C4-2B (cell line): ENCODE results near the gene HOXD8.

Experiments
- H3K27ac ChIP-seq: fragments of 450-650 bp; 2 replicates; pipeline ENCODE4 v1.5.1; 2017
- CTCF ChIP-seq: fragments of 450-650 bp; conservative IDR thresholded peaks from 2 replicates; pipeline ENCODE4 v1.5.1; 2017; ENCODE audit warnings: mild to moderate bottlenecking
- ZFX ChIP-seq: fragments of 450-650 bp; IDR thresholded peaks from 2 replicates; pipeline ENCODE4 v1.6.1; 2017

HOXD8 gene

DNA sequence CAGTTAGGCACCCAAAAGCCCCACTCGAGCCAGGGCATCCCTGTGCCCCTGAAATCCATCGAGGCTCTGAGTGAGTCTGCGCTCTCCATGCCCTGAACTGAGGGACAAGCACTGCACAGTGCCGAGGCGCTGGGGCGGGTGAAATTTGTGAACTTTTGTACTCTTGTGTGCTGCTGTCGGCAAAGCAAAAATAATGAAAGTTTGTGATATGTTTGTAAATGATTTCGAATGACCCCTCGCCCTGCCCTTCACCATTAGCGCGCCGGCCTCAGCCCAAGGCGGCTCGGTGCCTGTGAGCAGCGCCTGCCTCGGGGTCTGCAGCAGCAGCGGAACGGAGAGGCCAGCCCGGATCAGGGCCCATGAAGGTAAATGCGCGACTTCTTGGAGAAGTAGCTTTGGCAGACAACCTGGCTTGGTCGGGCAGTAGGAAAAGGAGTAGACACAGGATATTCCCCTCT lies 20.0 kb downstream of the HOXD8 start:
- H3K27ac ChIP-seq: no peak overlapping the region
- TF ChIP-seq CTCF: no peak
- no peak for TF ChIP-seq ZFX

DNA sequence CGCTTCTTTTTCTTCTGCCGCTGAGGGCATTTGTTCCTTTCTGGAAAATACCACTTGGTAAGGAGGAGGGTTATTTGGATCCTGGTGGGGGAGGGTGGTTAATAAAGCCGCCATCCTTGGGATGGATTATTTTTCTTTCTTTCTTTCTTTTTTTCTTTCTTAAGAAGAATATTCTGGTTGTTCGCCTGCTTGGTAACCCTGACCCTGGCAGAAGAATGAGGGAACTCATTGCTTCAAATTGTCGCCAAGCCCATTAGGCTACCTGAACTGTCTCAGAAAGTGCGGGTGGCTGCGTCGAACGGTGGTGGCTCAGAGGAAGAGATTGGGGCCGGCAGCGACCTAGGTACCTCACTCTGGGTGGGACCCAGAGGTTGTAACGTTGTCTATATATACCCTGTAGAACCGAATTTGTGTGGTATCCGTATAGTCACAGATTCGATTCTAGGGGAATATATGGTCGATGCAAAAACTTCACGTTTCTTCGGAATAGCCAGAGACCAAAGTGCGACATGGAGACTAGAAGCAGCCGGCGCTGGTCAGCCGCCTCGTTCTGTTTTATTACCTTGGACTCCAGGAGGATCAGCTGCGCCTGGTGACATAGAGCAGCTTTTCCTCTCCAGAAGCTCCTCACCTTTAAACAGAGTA lies 20.6 kb downstream of the HOXD8 start:
- TF ChIP-seq CTCF: no peak
- no peak for TF ChIP-seq ZFX

DNA sequence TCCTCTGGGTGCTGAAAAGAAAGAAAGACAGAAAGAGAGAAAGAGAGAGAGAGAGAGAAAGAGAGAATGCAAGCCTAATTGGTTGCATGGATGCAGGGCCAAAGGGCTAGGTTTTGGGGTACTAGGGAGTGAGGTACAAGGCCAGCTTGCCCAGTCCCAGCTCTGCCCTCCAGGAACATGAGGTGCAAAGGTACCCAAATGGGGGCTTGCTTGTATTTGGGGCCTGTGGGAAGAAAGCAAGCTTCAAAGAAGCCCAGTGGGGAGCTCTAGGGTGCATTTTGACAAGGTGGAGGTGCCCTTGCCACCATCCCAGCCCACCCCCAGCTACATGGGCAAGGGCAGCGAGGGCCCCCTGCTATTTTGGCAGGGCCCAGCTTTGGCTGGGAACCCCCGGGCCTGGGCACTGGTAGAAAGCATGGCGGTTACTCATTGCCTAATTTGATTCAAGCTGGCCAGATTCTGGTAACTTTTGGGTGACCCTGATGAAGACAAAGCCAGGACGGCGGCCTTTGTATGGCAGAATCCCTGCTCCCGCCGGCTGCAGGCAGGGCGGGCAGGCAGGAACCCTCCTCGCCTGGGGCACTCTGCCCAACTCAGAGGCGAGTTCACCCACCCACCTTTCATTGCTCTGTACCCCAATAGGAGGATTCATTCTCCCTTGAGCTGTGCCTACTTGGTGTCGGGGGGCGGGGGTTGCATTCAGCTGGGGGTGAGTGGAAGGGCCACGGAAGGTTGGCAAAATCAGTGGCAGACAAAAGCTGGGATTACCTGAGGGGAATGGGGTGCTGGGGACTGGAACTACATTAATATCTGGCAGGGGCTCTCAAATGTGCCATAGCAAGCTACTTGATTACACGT lies 21.3 kb downstream of the HOXD8 start:
- H3K27ac ChIP-seq: no peak overlapping the region
- TF ChIP-seq ZFX (no peak), CTCF (no peak)

More for the DNA sequence above, 20.6 kb downstream of the HOXD8 start:
- H3K27ac ChIP-seq: no peak overlapping the region

GRCh38 chr2:176151442-176152287 lies 22.2 kb downstream of the HOXD8 start, which contains the start of gene HOXD4:
Gene HOXD4, plus strand, starts transcription at chr2:176151550. Its CDS starts 84 bp downstream, at chr2:176151634.
- no peak for TF ChIP-seq CTCF
- TF ChIP-seq ZFX: no peak
- no peak within 1 kb of the TSS for H3K27ac ChIP-seq

- H3K27ac ChIP-seq: no peak overlapping the region
- TF ChIP-seq ZFX (no peak), CTCF (no peak)
Observed at GRCh38 chr2:176152350-176153181, 23.1 kb downstream of the HOXD8 start.

GRCh38 chr2:176154576-176155252 lies 25.2 kb downstream of the HOXD8 start:
- TF ChIP-seq ZFX (no peak), CTCF (no peak)
- no peak overlapping the region for H3K27ac ChIP-seq
